ENCODE measurements around the gene NSRP1.
A peak's percentile ranks its signal among the peaks of the same experiment; 100 is the strongest.

The NSRP1 gene, protein sequence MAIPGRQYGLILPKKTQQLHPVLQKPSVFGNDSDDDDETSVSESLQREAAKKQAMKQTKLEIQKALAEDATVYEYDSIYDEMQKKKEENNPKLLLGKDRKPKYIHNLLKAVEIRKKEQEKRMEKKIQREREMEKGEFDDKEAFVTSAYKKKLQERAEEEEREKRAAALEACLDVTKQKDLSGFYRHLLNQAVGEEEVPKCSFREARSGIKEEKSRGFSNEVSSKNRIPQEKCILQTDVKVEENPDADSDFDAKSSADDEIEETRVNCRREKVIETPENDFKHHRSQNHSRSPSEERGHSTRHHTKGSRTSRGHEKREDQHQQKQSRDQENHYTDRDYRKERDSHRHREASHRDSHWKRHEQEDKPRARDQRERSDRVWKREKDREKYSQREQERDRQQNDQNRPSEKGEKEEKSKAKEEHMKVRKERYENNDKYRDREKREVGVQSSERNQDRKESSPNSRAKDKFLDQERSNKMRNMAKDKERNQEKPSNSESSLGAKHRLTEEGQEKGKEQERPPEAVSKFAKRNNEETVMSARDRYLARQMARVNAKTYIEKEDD

GRCh38 chr17:30116661-30117551 is at the start of gene NSRP1:
Gene NSRP1, plus strand, starts transcription at chr17:30116816. Its CDS starts 28 bp downstream, at chr17:30116844.
- TF ChIP-seq CTCF (IDR thresholded peaks at IDR 0.05; ENCODE audit: control insufficient read depth, insufficient read depth, low read depth, low read length, missing control alignments), result no peak
- peak within 1 kb of the TSS; percentile 61 for H3K4me3 ChIP-seq (ENCODE audit: control insufficient read depth, low read depth, low read length)
- DNase-seq (ENCODE audit: low read depth), result peak; percentile 78

GRCh38 chr17:30068465-30068864 is 48.2 kb upstream of the NSRP1 start:
- no peak for TF ChIP-seq CTCF (IDR thresholded peaks at IDR 0.05; ENCODE audit: control insufficient read depth, insufficient read depth, low read depth, low read length, missing control alignments)
- H3K4me3 ChIP-seq (ENCODE audit: control insufficient read depth, low read depth, low read length), result no peak overlapping the region
- no peak for DNase-seq (ENCODE audit: low read depth)

DNA sequence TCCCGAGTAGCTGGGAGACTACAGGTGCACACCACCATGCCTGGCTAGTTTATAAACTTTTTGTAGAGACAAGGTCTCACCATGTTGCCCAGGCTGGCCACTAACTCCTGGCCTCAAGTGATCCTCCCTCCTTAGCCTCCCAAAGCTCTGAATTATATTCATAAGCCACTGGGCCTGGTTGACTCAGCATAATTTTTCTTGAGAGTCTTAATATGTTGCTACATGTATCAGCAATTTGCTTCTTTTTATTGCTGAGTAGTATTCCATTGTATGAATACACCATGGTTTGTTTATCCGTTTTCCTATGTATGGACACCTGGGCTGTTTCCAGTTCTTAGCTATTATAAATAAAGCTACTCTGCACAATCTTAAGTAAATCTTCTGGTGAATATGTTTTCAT is 42.4 kb upstream of the NSRP1 start:
- no peak for TF ChIP-seq CTCF (IDR thresholded peaks at IDR 0.05; ENCODE audit: control insufficient read depth, insufficient read depth, low read depth, low read length, missing control alignments)
- no peak overlapping the region for H3K4me3 ChIP-seq (ENCODE audit: control insufficient read depth, low read depth, low read length)
- no peak for DNase-seq (ENCODE audit: low read depth)

DNA sequence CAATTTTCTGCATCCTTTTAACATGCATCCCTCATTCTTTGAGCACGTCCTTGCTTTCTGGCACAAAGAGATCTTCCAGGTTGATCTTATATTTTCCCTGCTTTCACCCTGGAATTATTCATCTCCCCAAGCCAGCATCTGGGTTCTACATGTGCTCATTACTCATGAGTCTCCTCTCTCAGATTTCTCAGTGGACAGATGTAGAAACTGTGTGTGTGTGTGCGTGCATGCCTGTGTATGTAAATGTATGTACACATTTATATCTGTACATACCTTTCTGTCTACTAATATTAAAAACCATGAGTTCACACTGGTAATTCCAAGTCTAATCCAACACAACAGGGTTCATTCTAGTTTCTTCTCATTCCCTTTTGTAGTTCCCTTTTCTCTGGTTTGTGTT is 41.9 kb upstream of the NSRP1 start:
- TF ChIP-seq CTCF (IDR thresholded peaks at IDR 0.05; ENCODE audit: control insufficient read depth, insufficient read depth, low read depth, low read length, missing control alignments), result no peak
- H3K4me3 ChIP-seq (ENCODE audit: control insufficient read depth, low read depth, low read length), result no peak overlapping the region
- DNase-seq (ENCODE audit: low read depth), result no peak

- no peak for TF ChIP-seq CTCF (IDR thresholded peaks at IDR 0.05; ENCODE audit: control insufficient read depth, insufficient read depth, low read depth, low read length, missing control alignments)
Observed at GRCh38 chr17:30082773-30083172, 33.8 kb upstream of the NSRP1 start.

GRCh38 chr17:30084788-30085187 is 31.8 kb upstream of the NSRP1 start:
- TF ChIP-seq CTCF (IDR thresholded peaks at IDR 0.05; ENCODE audit: control insufficient read depth, insufficient read depth, low read depth, low read length, missing control alignments), result no peak
- H3K4me3 ChIP-seq (ENCODE audit: control insufficient read depth, low read depth, low read length), result no peak overlapping the region
- no peak for DNase-seq (ENCODE audit: low read depth)

More at GRCh38 chr17:30082773-30083172, 33.8 kb upstream of the NSRP1 start:
- H3K4me3 ChIP-seq (ENCODE audit: control insufficient read depth, low read depth, low read length), result no peak overlapping the region
- DNase-seq (ENCODE audit: low read depth), result no peak

Measured in AG09309 (cell line).